ENCODE measurements around the gene TEDC2.

The TEDC2 gene

GRCh38 chr16:2456551-2457153, 3.3 kb upstream of the TEDC2 start:
- Mint-ChIP-seq H3K27ac (peak overlapping the region; percentile 48), H3K9me3 (no peaks in the 10 kb centered on the region), H3K4me3 (no peak overlapping the region), H3K27me3 (ENCODE audit: low read depth, poor library complexity) (peaks cover 2% of the 10 kb centered on the region), H3K36me3 (ENCODE audit: low read depth) (peaks cover 37% of the 10 kb centered on the region), H3K4me1 (peaks cover 23% of the 10 kb centered on the region)
- TF ChIP-seq CTCF (IDR thresholded peaks at IDR 0.05), result no peak
- DNase-seq, result no peak

DNA sequence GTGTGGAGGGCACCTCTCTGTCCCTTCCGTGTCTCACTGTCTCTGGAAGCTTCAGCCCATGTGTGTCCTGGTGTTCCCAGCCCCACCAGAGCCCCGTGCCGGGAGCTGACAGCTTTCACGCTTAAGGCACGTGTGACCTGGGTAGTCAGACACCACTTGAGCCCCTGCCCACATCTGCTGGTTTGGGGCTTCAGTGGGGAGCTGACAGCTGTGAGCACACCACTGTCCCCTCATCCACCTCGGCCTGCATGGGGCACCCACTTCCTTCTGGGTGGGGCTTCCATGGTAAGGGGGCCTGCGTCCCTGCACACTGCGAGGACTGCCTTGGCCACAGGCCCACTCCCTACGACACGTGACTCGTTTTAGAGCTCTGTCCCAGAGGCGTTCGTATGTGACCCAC, 2.6 kb upstream of the TEDC2 start:
- Mint-ChIP-seq H3K27me3 (ENCODE audit: low read depth, poor library complexity) (peaks cover 2% of the 10 kb centered on the region), H3K4me3 (no peak overlapping the region), H3K9me3 (no peaks in the 10 kb centered on the region)

DNA sequence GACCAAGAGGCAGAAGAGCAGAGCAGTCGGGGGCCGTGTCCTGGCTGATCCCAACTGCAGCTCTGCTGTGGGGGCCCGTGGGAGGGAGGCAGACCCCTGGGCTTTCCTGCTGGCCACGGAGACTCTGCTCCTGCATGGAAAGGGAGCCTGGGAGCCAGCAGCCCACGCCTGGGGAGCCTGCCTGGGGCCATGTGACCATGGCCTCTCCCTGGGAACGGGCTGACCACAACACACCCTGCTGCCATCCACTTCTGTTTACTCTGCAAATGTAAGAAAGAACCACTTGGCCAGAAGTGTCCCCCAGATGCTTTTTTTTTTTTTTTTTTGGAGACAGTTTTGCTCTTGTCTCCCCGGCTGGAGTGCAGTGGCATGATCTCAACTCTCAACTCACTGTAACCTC, 2.0 kb upstream of the TEDC2 start:
- DNase-seq, result no peak
- no peak overlapping the region for H3K27ac Mint-ChIP-seq
- peaks cover 24% of the 10 kb centered on the region for H3K36me3 Mint-ChIP-seq (ENCODE audit: low read depth)
- H3K4me3 Mint-ChIP-seq, result no peak overlapping the region
- TF ChIP-seq CTCF (IDR thresholded peaks at IDR 0.05), result no peak
- H3K4me1 Mint-ChIP-seq, result peaks cover 23% of the 10 kb centered on the region
- no peaks in the 10 kb centered on the region for H3K9me3 Mint-ChIP-seq
- peaks cover 2% of the 10 kb centered on the region for H3K27me3 Mint-ChIP-seq (ENCODE audit: low read depth, poor library complexity)

More for the DNA sequence above, 2.6 kb upstream of the TEDC2 start:
- DNase-seq, result no peak
- peak overlapping the region; percentile 57 for H3K27ac Mint-ChIP-seq
- H3K36me3 Mint-ChIP-seq (ENCODE audit: low read depth), result peaks cover 31% of the 10 kb centered on the region
- peaks cover 23% of the 10 kb centered on the region for H3K4me1 Mint-ChIP-seq
- TF ChIP-seq CTCF (IDR thresholded peaks at IDR 0.05), result no peak

GRCh38 chr16:2458887-2459646, 842 bp upstream of the TEDC2 start:
- no peaks in the 10 kb centered on the region for H3K9me3 Mint-ChIP-seq
- peaks cover 18% of the 10 kb centered on the region for H3K36me3 Mint-ChIP-seq (ENCODE audit: low read depth)
- H3K4me1 Mint-ChIP-seq, result peaks cover 16% of the 10 kb centered on the region
- TF ChIP-seq CTCF (IDR thresholded peaks at IDR 0.05), result no peak
- H3K27ac Mint-ChIP-seq, result no peak overlapping the region
- DNase-seq, result no peak
- H3K4me3 Mint-ChIP-seq, result peak overlapping the region; percentile 88
- H3K27me3 Mint-ChIP-seq (ENCODE audit: low read depth, poor library complexity), result peaks cover 2% of the 10 kb centered on the region

DNA sequence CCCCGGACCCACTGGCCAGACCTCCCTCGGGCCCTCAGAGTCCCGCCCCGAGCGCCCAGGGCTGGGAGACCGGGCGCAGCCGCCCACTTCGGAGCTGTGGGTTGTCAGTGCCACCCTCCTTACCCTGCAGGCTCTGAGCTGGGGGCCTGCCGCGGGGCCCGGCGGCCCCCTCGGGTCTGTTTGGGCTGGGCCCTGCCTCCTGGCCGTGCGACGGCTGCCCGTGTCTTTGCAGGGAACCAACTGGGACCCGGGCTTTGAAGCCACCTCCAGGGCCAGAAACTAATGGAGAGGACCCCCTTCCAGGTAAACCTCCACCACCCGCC, 443 bp downstream of the TEDC2 start:
- H3K27me3 Mint-ChIP-seq (ENCODE audit: low read depth, poor library complexity), result no peaks in the 10 kb centered on the region
- H3K4me3 Mint-ChIP-seq, result peak overlapping the region; percentile 88
- H3K9me3 Mint-ChIP-seq, result no peaks in the 10 kb centered on the region
- TF ChIP-seq CTCF (IDR thresholded peaks at IDR 0.05), result no peak
- H3K4me1 Mint-ChIP-seq, result peaks cover 16% of the 10 kb centered on the region
- H3K27ac Mint-ChIP-seq, result no peak overlapping the region
- no peak for DNase-seq
- H3K36me3 Mint-ChIP-seq (ENCODE audit: low read depth), result peaks cover 18% of the 10 kb centered on the region

- Mint-ChIP-seq H3K27me3 (ENCODE audit: low read depth, poor library complexity) (no peaks in the 10 kb centered on the region), H3K4me1 (peaks cover 16% of the 10 kb centered on the region), H3K9me3 (no peaks in the 10 kb centered on the region), H3K4me3 (peak overlapping the region; percentile 78), H3K27ac (peak overlapping the region; percentile 51), H3K36me3 (ENCODE audit: low read depth) (peaks cover 18% of the 10 kb centered on the region)
- DNase-seq, result no peak
- no peak for TF ChIP-seq CTCF (IDR thresholded peaks at IDR 0.05)
Measured at GRCh38 chr16:2460916-2461315, 1.0 kb downstream of the TEDC2 start.

All from nephron progenitor cell (in vitro differentiated cells).